GM19193 (cell line): ENCODE measurements around the gene PTPRG.

Experiments
- POLR2A ChIP-seq: IDR thresholded peaks from 4 replicates; pipeline ENCODE4 v1.6.1; 2011; ENCODE audit not compliant: insufficient read depth, insufficient read length; ENCODE audit errors: extremely low read depth

PTPRG gene

GRCh38 chr3:62210011-62210410 is 648.6 kb downstream of the PTPRG start:
- TF ChIP-seq POLR2A = no peak

GRCh38 chr3:62211675-62212429 is 650.5 kb downstream of the PTPRG start:
- no peak for TF ChIP-seq POLR2A

DNA sequence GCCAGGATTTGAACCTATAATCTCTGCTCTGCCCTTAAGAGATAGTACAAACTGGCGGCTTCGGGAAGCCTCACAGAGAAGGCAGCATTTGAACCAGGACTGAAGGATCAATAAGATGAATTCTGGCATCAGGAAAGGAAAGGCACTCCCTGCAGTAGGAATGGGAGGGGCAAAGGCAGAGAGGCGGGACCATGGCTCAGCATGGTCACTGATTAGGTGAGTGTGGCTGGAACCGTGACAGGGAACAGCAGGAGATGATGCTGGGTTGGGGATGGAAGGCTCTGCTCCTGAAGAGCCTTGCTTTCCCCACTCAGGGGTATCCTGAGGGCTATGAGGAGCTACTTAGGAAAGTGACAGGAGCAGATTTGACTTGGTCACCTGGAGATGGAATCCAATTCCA is 653.5 kb downstream of the PTPRG start:
- TF ChIP-seq POLR2A = no peak

- no peak for TF ChIP-seq POLR2A
Measured at GRCh38 chr3:62220616-62221015, 659.2 kb downstream of the PTPRG start.

DNA sequence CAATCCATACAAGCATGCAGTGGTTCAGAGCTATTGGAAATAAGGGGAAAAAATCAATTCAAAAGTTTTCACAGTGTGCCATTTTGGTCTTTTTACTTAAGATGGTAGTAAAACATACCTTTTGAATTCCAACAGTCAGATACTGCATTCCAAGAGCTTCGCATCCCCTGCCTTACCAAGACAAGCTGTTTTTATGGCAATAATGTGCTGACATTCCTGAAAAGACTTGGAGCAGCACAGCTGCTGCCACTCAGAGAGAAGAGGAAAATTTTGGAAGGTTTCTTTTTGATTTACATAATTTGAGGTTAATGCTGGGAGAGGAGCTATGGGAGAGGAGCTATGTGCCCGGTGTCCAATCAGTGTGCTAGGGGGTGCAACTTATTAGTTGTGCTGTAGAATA is 663.7 kb downstream of the PTPRG start:
- no peak for TF ChIP-seq POLR2A

- no peak for TF ChIP-seq POLR2A
Measured at GRCh38 chr3:62226601-62227339, 665.4 kb downstream of the PTPRG start.

- no peak for TF ChIP-seq POLR2A
Measured at GRCh38 chr3:62228467-62228866, 667.1 kb downstream of the PTPRG start.

DNA sequence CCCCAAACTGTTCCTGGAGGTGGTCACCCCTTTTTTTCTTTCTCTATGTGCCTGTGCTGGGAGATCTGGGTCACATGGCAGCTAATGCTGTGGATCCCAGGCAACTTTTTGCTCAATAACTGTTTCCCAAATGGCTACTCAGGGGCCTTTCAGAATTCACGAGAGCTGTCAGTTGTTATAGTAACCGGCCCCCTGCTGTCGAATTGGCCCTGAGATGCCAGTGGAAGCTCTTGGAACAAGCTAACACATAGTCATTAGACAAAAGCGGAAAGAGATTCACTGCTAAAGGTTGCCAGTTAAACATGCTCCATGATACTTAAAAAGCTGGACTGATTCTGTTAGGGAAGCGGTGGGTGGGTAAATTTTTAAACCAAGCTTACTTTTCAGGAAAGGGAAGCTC is 667.8 kb downstream of the PTPRG start:
- TF ChIP-seq POLR2A = no peak

GRCh38 chr3:62229908-62230307 is 668.5 kb downstream of the PTPRG start:
- TF ChIP-seq POLR2A = no peak

DNA sequence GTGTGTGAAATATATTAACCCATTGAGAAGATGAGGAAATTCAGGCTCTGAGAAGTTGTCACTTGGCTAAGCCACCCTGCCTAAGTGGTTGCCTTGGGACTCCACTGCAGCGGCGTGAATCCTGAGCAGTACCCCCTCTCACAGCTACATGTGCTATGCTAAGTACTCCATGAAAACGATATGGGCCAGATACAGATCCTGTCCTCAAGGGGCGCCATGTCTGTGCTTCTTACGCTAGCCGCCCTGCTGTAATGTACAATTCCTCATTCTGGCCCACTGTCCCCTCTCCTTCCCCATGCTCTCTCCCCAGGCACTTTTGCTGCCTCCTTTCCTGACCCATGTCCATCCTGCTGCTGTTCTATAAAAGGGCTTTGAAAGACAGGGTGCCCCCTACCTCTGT is 671.7 kb downstream of the PTPRG start:
- no peak for TF ChIP-seq POLR2A

DNA sequence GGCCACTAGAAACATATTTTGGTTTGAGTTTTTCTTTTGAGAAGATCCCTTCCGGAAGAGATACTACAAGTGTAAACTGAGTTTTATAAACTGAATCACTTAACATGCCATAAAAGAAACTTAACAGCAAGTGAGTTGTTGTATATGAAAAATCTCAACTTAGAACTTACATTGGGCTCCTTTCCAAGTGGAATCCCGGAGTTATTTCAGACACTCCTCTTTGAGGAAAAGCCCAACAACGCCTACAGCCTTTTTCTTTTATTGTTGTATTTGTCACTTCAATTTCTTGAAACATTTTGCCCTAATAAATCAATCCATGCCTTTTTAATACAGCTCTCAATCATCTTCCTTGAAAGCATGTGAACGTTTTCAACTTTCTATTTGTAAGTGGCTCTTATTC is 674.6 kb downstream of the PTPRG start:
- TF ChIP-seq POLR2A = no peak

DNA sequence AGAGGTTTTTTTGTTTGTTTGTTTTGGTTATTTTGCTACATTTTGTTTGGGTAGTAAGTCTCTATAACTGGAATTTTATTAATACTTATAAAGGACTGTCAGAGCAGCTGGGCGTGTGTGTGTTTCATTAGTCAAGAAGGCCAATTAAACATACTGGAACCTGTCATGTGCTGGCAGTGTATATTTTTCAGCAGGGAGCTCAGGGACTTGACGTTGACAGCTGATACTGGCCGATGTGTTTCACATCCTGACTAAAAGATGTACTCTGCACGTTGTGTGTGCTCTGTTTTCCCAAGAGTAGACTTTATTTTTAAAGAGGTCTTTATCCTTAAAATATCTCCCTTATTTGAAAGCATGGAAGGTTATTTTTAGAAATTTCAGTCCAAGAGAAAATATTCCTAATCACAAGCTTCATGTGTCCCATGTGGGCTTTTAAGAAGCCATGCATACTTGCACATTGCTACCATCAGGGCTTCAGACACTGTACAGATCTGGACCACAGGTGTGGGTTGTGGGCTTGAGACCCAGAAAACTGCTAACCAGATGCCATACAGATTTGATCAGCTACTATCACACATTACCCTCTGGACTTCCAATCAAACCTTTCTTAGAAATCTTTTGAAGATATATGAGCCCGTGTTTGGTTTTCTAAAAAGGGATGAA is 676.0 kb downstream of the PTPRG start:
- TF ChIP-seq POLR2A = no peak

- no peak for TF ChIP-seq POLR2A
Measured at GRCh38 chr3:62238003-62238402, 676.6 kb downstream of the PTPRG start.

GRCh38 chr3:62238431-62238830 is 677.1 kb downstream of the PTPRG start:
- no peak for TF ChIP-seq POLR2A

GRCh38 chr3:62241279-62241678 is 679.9 kb downstream of the PTPRG start:
- no peak for TF ChIP-seq POLR2A
